K562 (cell line): ENCODE results near the gene EVA1B. TPM values are rescaled to one million over a fixed set of nuclear protein-coding genes. Genes with fewer than 3 reads are reported as not detected.

Experiments used
- CCNT2 ChIP-seq: IDR thresholded peaks from 2 replicates; pipeline ENCODE4 v1.6.1; 2011; ENCODE audit warnings: borderline replicate concordance, low read depth, mild to moderate bottlenecking, moderate library complexity, mixed read lengths, low read length; ENCODE audit not compliant: insufficient read length; ENCODE audit errors: extremely low read depth
- EP400 ChIP-seq: fragments of 450-650 bp; IDR thresholded peaks from 2 replicates; pipeline ENCODE4 v1.6.1; 2017; ENCODE audit warnings: antibody characterized with exemption, mild to moderate bottlenecking, moderate library complexity
- KLF16 ChIP-seq: IDR thresholded peaks from 2 replicates; pipeline ENCODE4 v1.6.1; 2016; ENCODE audit warnings: antibody characterized with exemption
- MTA2 ChIP-seq: fragments of 450-650 bp; IDR thresholded peaks from 2 replicates; pipeline ENCODE4 v1.6.1; 2016; ENCODE audit warnings: low read depth
- NFIC ChIP-seq: fragments of 450-650 bp; IDR thresholded peaks from 2 replicates; pipeline ENCODE4 v1.6.1; 2017; ENCODE audit warnings: mild to moderate bottlenecking, inconsistent platforms
- TAL1 ChIP-seq: fragments of 450-650 bp; IDR thresholded peaks from 2 replicates; pipeline ENCODE4 v1.6.1; 2016; ENCODE audit warnings: mild to moderate bottlenecking
- ZNF318 ChIP-seq, 2 experiments: fragments of 450-650 bp; IDR thresholded peaks; 2 replicates each; pipeline ENCODE4 v1.6.1; 2016; ENCODE audit warnings: mild to moderate bottlenecking in 2 of 2, borderline replicate concordance in 1 of 2, low read depth in 1 of 2, moderate library complexity in 1 of 2
- polyA plus RNA-seq, 8 experiments: library from polyadenylated mRNA; depleted of rRNA in 4 of 8; stranded (reverse) in 5 of 8; unstranded in 3 of 8; fragments of >200 nt; fragmentation: Nextera tagmentation in 2 of 8; fragmentation: Illumina TruSeq in 1 of 8; extraction: Ambion mirVana in 2 of 8; extraction: Trizol in 1 of 8; gene quantifications; 2 replicates each; pipeline versions ENCODE4 v1.2.1 to v1.2.3, GENCODE V29; 2011 to 2014; ENCODE audit warnings: inconsistent platforms in 1 of 8, missing spikeins in 1 of 8
- total RNA-seq, 7 experiments: library from RNA; depleted of rRNA in 6 of 7; stranded (reverse); fragments of >200 nt in 6 of 7; fragmentation: Illumina TruSeq in 2 of 7; extraction: Trizol in 2 of 7; gene quantifications; 2 replicates each; pipeline versions ENCODE4 v1.2.1 to v1.2.3, GENCODE V29; 2011 to 2021; ENCODE audit warnings: low replicate concordance in 1 of 7
- TF ChIP-seq, protein P1 (sequence below): fragments of 450-650 bp; IDR thresholded peaks from 2 replicates; pipeline ENCODE4 v1.6.1; 2016; ENCODE audit warnings: mild to moderate bottlenecking, moderate library complexity

EVA1B gene
- total and polyA plus RNA-seq, 9 of the 15 experiments (the other 6 are each of a cell fraction or from before 2014, with no cell fraction given) = 0.08 to 65.7 (median 2.4) TPM

DNA sequence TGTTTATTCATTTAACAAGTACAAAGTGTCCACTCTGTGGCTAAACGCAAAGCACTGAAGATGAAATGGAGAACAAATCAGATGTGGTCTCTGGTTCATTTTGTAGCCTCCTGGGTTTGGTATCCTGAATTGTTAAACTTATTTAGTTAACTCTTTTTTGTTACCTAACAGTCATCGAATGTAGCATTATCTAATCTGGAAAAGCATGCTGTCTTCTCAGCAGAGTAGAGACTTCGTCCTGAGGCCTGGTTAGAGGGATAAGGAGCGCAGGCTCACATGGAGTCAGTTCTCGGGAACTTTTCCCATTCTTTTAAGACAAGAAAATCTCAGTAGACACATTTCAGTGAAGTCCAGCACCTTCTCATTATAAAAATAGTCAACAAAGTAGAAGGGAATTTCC is 50.4 kb downstream of the EVA1B start (continued):
- TF ChIP-seq, protein P1, sequence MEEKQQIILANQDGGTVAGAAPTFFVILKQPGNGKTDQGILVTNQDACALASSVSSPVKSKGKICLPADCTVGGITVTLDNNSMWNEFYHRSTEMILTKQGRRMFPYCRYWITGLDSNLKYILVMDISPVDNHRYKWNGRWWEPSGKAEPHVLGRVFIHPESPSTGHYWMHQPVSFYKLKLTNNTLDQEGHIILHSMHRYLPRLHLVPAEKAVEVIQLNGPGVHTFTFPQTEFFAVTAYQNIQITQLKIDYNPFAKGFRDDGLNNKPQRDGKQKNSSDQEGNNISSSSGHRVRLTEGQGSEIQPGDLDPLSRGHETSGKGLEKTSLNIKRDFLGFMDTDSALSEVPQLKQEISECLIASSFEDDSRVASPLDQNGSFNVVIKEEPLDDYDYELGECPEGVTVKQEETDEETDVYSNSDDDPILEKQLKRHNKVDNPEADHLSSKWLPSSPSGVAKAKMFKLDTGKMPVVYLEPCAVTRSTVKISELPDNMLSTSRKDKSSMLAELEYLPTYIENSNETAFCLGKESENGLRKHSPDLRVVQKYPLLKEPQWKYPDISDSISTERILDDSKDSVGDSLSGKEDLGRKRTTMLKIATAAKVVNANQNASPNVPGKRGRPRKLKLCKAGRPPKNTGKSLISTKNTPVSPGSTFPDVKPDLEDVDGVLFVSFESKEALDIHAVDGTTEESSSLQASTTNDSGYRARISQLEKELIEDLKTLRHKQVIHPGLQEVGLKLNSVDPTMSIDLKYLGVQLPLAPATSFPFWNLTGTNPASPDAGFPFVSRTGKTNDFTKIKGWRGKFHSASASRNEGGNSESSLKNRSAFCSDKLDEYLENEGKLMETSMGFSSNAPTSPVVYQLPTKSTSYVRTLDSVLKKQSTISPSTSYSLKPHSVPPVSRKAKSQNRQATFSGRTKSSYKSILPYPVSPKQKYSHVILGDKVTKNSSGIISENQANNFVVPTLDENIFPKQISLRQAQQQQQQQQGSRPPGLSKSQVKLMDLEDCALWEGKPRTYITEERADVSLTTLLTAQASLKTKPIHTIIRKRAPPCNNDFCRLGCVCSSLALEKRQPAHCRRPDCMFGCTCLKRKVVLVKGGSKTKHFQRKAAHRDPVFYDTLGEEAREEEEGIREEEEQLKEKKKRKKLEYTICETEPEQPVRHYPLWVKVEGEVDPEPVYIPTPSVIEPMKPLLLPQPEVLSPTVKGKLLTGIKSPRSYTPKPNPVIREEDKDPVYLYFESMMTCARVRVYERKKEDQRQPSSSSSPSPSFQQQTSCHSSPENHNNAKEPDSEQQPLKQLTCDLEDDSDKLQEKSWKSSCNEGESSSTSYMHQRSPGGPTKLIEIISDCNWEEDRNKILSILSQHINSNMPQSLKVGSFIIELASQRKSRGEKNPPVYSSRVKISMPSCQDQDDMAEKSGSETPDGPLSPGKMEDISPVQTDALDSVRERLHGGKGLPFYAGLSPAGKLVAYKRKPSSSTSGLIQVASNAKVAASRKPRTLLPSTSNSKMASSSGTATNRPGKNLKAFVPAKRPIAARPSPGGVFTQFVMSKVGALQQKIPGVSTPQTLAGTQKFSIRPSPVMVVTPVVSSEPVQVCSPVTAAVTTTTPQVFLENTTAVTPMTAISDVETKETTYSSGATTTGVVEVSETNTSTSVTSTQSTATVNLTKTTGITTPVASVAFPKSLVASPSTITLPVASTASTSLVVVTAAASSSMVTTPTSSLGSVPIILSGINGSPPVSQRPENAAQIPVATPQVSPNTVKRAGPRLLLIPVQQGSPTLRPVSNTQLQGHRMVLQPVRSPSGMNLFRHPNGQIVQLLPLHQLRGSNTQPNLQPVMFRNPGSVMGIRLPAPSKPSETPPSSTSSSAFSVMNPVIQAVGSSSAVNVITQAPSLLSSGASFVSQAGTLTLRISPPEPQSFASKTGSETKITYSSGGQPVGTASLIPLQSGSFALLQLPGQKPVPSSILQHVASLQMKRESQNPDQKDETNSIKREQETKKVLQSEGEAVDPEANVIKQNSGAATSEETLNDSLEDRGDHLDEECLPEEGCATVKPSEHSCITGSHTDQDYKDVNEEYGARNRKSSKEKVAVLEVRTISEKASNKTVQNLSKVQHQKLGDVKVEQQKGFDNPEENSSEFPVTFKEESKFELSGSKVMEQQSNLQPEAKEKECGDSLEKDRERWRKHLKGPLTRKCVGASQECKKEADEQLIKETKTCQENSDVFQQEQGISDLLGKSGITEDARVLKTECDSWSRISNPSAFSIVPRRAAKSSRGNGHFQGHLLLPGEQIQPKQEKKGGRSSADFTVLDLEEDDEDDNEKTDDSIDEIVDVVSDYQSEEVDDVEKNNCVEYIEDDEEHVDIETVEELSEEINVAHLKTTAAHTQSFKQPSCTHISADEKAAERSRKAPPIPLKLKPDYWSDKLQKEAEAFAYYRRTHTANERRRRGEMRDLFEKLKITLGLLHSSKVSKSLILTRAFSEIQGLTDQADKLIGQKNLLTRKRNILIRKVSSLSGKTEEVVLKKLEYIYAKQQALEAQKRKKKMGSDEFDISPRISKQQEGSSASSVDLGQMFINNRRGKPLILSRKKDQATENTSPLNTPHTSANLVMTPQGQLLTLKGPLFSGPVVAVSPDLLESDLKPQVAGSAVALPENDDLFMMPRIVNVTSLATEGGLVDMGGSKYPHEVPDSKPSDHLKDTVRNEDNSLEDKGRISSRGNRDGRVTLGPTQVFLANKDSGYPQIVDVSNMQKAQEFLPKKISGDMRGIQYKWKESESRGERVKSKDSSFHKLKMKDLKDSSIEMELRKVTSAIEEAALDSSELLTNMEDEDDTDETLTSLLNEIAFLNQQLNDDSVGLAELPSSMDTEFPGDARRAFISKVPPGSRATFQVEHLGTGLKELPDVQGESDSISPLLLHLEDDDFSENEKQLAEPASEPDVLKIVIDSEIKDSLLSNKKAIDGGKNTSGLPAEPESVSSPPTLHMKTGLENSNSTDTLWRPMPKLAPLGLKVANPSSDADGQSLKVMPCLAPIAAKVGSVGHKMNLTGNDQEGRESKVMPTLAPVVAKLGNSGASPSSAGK = peak; percentile 70
- peak; percentile 36; the same call in 1 of the 2 replicates for TF ChIP-seq EP400
- peak; percentile 93 for TF ChIP-seq TAL1
- peak; percentile 73 for TF ChIP-seq CCNT2
- peak; percentile 29; the same call in 1 of the 2 replicates for TF ChIP-seq KLF16
- TF ChIP-seq ZNF318 (IDR thresholded peaks at IDR 0.05; ENCODE audit: borderline replicate concordance in 1 of 2, low read depth in 1 of 2) = 0 out of 4 replicates have a peak, but pooled peaks of 1 of the 2 experiments have one; percentile 60
- peak; percentile 86 for TF ChIP-seq MTA2
- peak; percentile 63; the same call in 1 of the 2 replicates for TF ChIP-seq NFIC
